Gastrocnemius medialis (tissue), 4 donors: ENCODE results near the gene GMIP.

Source experiments
- CTCF ChIP-seq, 5 experiments: fragments of 450-650 bp in 3 of 5; fragments of 200-600 bp in 2 of 5; sonication (generic) in 2 of 5; IDR thresholded peaks in 4 of 5; conservative IDR thresholded peaks in 1 of 5; 1 replicate in 4 of 5; 2 replicates in 1 of 5; pipeline ENCODE4 v1.5.1; 2016 to 2019; ENCODE audit warnings: antibody characterized with exemption in 5 of 5, mild to moderate bottlenecking in 3 of 5, moderate library complexity in 3 of 5
- POLR2A ChIP-seq, 2 donors: fragments of 450-650 bp; IDR thresholded peaks; one replicate each; pipeline ENCODE4 v1.6.1; 2017; ENCODE audit warnings: antibody characterized with exemption in 2 of 2, mild to moderate bottlenecking in 2 of 2, moderate library complexity in 2 of 2

- TF ChIP-seq CTCF (IDR thresholded peaks at IDR 0.05 in 4 of 5, conservative IDR thresholded peaks at IDR 0.05 in 1 of 5) (no peak), POLR2A (IDR thresholded peaks at IDR 0.05) (no peak)
Observed at GRCh38 chr19:19657397-19657783, 13.9 kb upstream of the GMIP start.
